NT2/D1 (cell line): ENCODE results near the gene S100A8.

Experiments
- YY1 ChIP-seq: IDR thresholded peaks from 2 replicates; pipeline ENCODE4 v1.6.1; 2011; ENCODE audit not compliant: insufficient read length, insufficient read depth
- ZNF274 ChIP-seq: IDR thresholded peaks from 2 replicates; pipeline ENCODE4 v1.6.1; 2011; ENCODE audit warnings: mild to moderate bottlenecking, low read depth, low read length

DNA sequence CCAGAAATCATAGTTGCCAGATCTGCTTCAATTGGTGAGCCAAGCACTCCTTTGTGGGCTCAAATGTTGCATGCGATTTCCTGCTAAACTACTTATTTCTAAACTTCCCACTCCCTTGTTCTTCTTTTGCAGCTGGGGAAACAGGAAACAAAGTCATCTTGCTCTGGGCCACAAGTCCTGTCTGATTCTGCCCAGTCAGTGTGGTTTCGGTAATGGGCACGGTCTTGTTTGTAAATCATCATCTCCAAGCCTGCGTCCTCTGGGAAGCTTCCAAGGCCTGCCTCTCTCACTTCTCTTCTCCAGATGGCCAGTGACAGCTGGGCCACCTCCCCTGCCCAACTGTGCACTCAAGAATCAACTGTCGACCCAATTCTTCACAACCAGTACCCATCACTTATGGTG lies 4.4 kb downstream of the S100A8 start:
- TF ChIP-seq YY1 (no peak), ZNF274 (no peak)
